Measurements from ENCODE around the gene TNFRSF19. TPM values are rescaled to one million over a fixed set of nuclear protein-coding genes. Genes with fewer than 3 reads are reported as not detected.

Gene TNFRSF19
- total RNA-seq, 2 donors from 2014 or later, result 0.82 to 0.90 TPM

GRCh38 chr13:23608138-23608537 is 37.9 kb downstream of the TNFRSF19 start:
- no peaks in the 10 kb centered on the region for H3K4me1 ChIP-seq
- intact Hi-C loops (cut with DNase I), result no loop called here
- no peak overlapping the region for H3K27ac ChIP-seq
- H3K9me3 ChIP-seq, result no peaks in the 10 kb centered on the region
- H3K36me3 ChIP-seq, result no peaks in the 10 kb centered on the region
- no peak overlapping the region for H3K9ac ChIP-seq (ENCODE audit: low read depth in 2 of 2, low read length in 2 of 2)
- TF ChIP-seq CTCF (IDR thresholded peaks at IDR 0.05), result no peak
- no peak overlapping the region for H3K4me3 ChIP-seq
- H3K27me3 ChIP-seq, result no peaks in the 10 kb centered on the region
- no peak for DNase-seq

GRCh38 chr13:23608701-23609413 is 38.6 kb downstream of the TNFRSF19 start:
- Histone ChIP-seq H3K4me1 (no peaks in the 10 kb centered on the region), H3K9ac (ENCODE audit: low read depth in 2 of 2, low read length in 2 of 2) (no peak overlapping the region), H3K4me3 (no peak overlapping the region), H3K27me3 (no peaks in the 10 kb centered on the region), H3K36me3 (no peaks in the 10 kb centered on the region), H3K9me3 (no peaks in the 10 kb centered on the region), H3K27ac (no peak overlapping the region)
- DNase-seq, result peak; percentile 25
- no peak for TF ChIP-seq CTCF (IDR thresholded peaks at IDR 0.05)
- intact Hi-C loops (cut with DNase I), result no loop called here

- Histone ChIP-seq H3K36me3 (no peaks in the 10 kb centered on the region), H3K9me3 (no peaks in the 10 kb centered on the region), H3K4me1 (no peaks in the 10 kb centered on the region), H3K4me3 (no peak overlapping the region), H3K27me3 (no peaks in the 10 kb centered on the region), H3K27ac (no peak overlapping the region), H3K9ac (ENCODE audit: low read depth in 2 of 2, low read length in 2 of 2) (no peak overlapping the region)
- intact Hi-C loops (cut with DNase I), result no loop called here
- peak; percentile 23 for DNase-seq
- no peak for TF ChIP-seq CTCF (IDR thresholded peaks at IDR 0.05)
Observed at GRCh38 chr13:23609414-23609760, 39.2 kb downstream of the TNFRSF19 start.

GRCh38 chr13:23609874-23610576 is 39.8 kb downstream of the TNFRSF19 start:
- no peak for DNase-seq
- H3K27ac ChIP-seq, result no peak overlapping the region
- H3K4me3 ChIP-seq, result no peak overlapping the region
- no peaks in the 10 kb centered on the region for H3K27me3 ChIP-seq
- H3K4me1 ChIP-seq, result no peaks in the 10 kb centered on the region
- no peaks in the 10 kb centered on the region for H3K9me3 ChIP-seq
- no peak overlapping the region for H3K9ac ChIP-seq (ENCODE audit: low read depth in 2 of 2, low read length in 2 of 2)
- intact Hi-C loops (cut with DNase I), result no loop called here
- TF ChIP-seq CTCF (IDR thresholded peaks at IDR 0.05), result no peak
- H3K36me3 ChIP-seq, result no peaks in the 10 kb centered on the region

- TF ChIP-seq CTCF (IDR thresholded peaks at IDR 0.05), result no peak
- Histone ChIP-seq H3K27me3 (no peaks in the 10 kb centered on the region), H3K36me3 (no peaks in the 10 kb centered on the region), H3K9ac (ENCODE audit: low read depth in 2 of 2, low read length in 2 of 2) (no peak overlapping the region), H3K9me3 (no peaks in the 10 kb centered on the region), H3K27ac (no peak overlapping the region), H3K4me3 (no peak overlapping the region), H3K4me1 (no peaks in the 10 kb centered on the region)
- intact Hi-C loops (cut with DNase I), result no loop called here
- peak; percentile 25 for DNase-seq
Observed at GRCh38 chr13:23610966-23611491, 40.8 kb downstream of the TNFRSF19 start.

All from colonic mucosa (tissue), 4 donors.